ENCODE measurements around the gene KCNK10.
A peak's percentile ranks its signal among the peaks of the same experiment; 100 is the strongest.

Gene KCNK10

GRCh38 chr14:88340357-88340756 lies 17.3 kb upstream of the KCNK10 start:
- H3K4me3 ChIP-seq (ENCODE audit: low read length), result no peak overlapping the region
- H3K27me3 ChIP-seq (ENCODE audit: insufficient read depth, low read length), result no peaks in the 10 kb centered on the region
- no peaks in the 10 kb centered on the region for H3K9me3 ChIP-seq (ENCODE audit: insufficient read depth, low read depth, low read length)
- H3K4me1 ChIP-seq (ENCODE audit: insufficient read depth, low read length), result 0 out of 2 replicates have a peak, but pooled peaks cover 3% of the 10 kb centered on the region
- no peak overlapping the region for H3K27ac ChIP-seq (ENCODE audit: low read length)
- no peaks in the 10 kb centered on the region for H3K36me3 ChIP-seq (ENCODE audit: insufficient read depth, low read depth, low read length)
- no peak overlapping the region for H3K9ac ChIP-seq (ENCODE audit: low read depth, low read length)

GRCh38 chr14:88333036-88333435 lies 10.0 kb upstream of the KCNK10 start:
- no peaks in the 10 kb centered on the region for H3K4me1 ChIP-seq (ENCODE audit: insufficient read depth, low read length)

GRCh38 chr14:88327497-88327896 lies 4.4 kb upstream of the KCNK10 start:
- Histone ChIP-seq H3K36me3 (ENCODE audit: insufficient read depth, low read depth, low read length) (no peaks in the 10 kb centered on the region), H3K27me3 (ENCODE audit: insufficient read depth, low read length) (peaks cover 81% of the 10 kb centered on the region), H3K27ac (ENCODE audit: low read length) (no peak overlapping the region), H3K9ac (ENCODE audit: low read depth, low read length) (no peak overlapping the region), H3K4me3 (ENCODE audit: low read length) (no peak overlapping the region), H3K9me3 (ENCODE audit: insufficient read depth, low read depth, low read length) (0 out of 2 replicates have a peak, but pooled peaks cover 4% of the 10 kb centered on the region), H3K4me1 (ENCODE audit: insufficient read depth, low read length) (0 out of 2 replicates have a peak, but pooled peaks cover 3% of the 10 kb centered on the region)

More at GRCh38 chr14:88333036-88333435, 10.0 kb upstream of the KCNK10 start:
- Histone ChIP-seq H3K27me3 (ENCODE audit: insufficient read depth, low read length) (peaks cover 27% of the 10 kb centered on the region), H3K27ac (ENCODE audit: low read length) (no peak overlapping the region), H3K4me3 (ENCODE audit: low read length) (no peak overlapping the region), H3K9me3 (ENCODE audit: insufficient read depth, low read depth, low read length) (0 out of 2 replicates have a peak, but pooled peaks cover 4% of the 10 kb centered on the region), H3K9ac (ENCODE audit: low read depth, low read length) (no peak overlapping the region), H3K36me3 (ENCODE audit: insufficient read depth, low read depth, low read length) (no peaks in the 10 kb centered on the region)

GRCh38 chr14:88326352-88327103 lies 3.5 kb upstream of the KCNK10 start:
- H3K4me3 ChIP-seq (ENCODE audit: low read length), result peak overlapping the region; percentile 74
- 0 out of 2 replicates have a peak, but pooled peaks cover 5% of the 10 kb centered on the region for H3K4me1 ChIP-seq (ENCODE audit: insufficient read depth, low read length)
- H3K27ac ChIP-seq (ENCODE audit: low read length), result no peak overlapping the region
- H3K27me3 ChIP-seq (ENCODE audit: insufficient read depth, low read length), result peaks cover 91% of the 10 kb centered on the region
- H3K9me3 ChIP-seq (ENCODE audit: insufficient read depth, low read depth, low read length), result 0 out of 2 replicates have a peak, but pooled peaks cover 4% of the 10 kb centered on the region
- H3K36me3 ChIP-seq (ENCODE audit: insufficient read depth, low read depth, low read length), result no peaks in the 10 kb centered on the region
- peak overlapping the region; percentile 41; the same call in 1 of the 2 replicates for H3K9ac ChIP-seq (ENCODE audit: low read depth, low read length)

- Histone ChIP-seq H3K4me1 (ENCODE audit: insufficient read depth, low read length) (0 out of 2 replicates have a peak, but pooled peaks cover 5% of the 10 kb centered on the region), H3K36me3 (ENCODE audit: insufficient read depth, low read depth, low read length) (no peaks in the 10 kb centered on the region), H3K9ac (ENCODE audit: low read depth, low read length) (peak overlapping the region; percentile 41; the same call in 1 of the 2 replicates), H3K9me3 (ENCODE audit: insufficient read depth, low read depth, low read length) (0 out of 2 replicates have a peak, but pooled peaks cover 4% of the 10 kb centered on the region), H3K27ac (ENCODE audit: low read length) (no peak overlapping the region), H3K4me3 (ENCODE audit: low read length) (peak overlapping the region; percentile 74), H3K27me3 (ENCODE audit: insufficient read depth, low read length) (peaks cover 97% of the 10 kb centered on the region)
Observed at GRCh38 chr14:88325883-88326282, 2.8 kb upstream of the KCNK10 start.

GRCh38 chr14:88324930-88325329 lies 1.9 kb upstream of the KCNK10 start:
- Histone ChIP-seq H3K9me3 (ENCODE audit: insufficient read depth, low read depth, low read length) (0 out of 2 replicates have a peak, but pooled peaks cover 4% of the 10 kb centered on the region), H3K27me3 (ENCODE audit: insufficient read depth, low read length) (peaks cover 99% of the 10 kb centered on the region), H3K9ac (ENCODE audit: low read depth, low read length) (no peak overlapping the region), H3K27ac (ENCODE audit: low read length) (no peak overlapping the region), H3K36me3 (ENCODE audit: insufficient read depth, low read depth, low read length) (no peaks in the 10 kb centered on the region), H3K4me3 (ENCODE audit: low read length) (no peak overlapping the region), H3K4me1 (ENCODE audit: insufficient read depth, low read length) (0 out of 2 replicates have a peak, but pooled peaks cover 5% of the 10 kb centered on the region)

GRCh38 chr14:88324491-88324890 lies 1.4 kb upstream of the KCNK10 start:
- 0 out of 2 replicates have a peak, but pooled peaks cover 5% of the 10 kb centered on the region for H3K4me1 ChIP-seq (ENCODE audit: insufficient read depth, low read length)
- H3K9ac ChIP-seq (ENCODE audit: low read depth, low read length), result no peak overlapping the region
- H3K27me3 ChIP-seq (ENCODE audit: insufficient read depth, low read length), result peaks cover 99% of the 10 kb centered on the region
- 0 out of 2 replicates have a peak, but pooled peaks cover 4% of the 10 kb centered on the region for H3K9me3 ChIP-seq (ENCODE audit: insufficient read depth, low read depth, low read length)
- no peak overlapping the region for H3K27ac ChIP-seq (ENCODE audit: low read length)
- no peaks in the 10 kb centered on the region for H3K36me3 ChIP-seq (ENCODE audit: insufficient read depth, low read depth, low read length)
- H3K4me3 ChIP-seq (ENCODE audit: low read length), result peak overlapping the region; percentile 75; the same call in 1 of the 2 replicates

- Histone ChIP-seq H3K4me1 (ENCODE audit: insufficient read depth, low read length) (0 out of 2 replicates have a peak, but pooled peaks cover 5% of the 10 kb centered on the region), H3K27me3 (ENCODE audit: insufficient read depth, low read length) (peaks cover 99% of the 10 kb centered on the region), H3K9me3 (ENCODE audit: insufficient read depth, low read depth, low read length) (0 out of 2 replicates have a peak, but pooled peaks cover 4% of the 10 kb centered on the region), H3K36me3 (ENCODE audit: insufficient read depth, low read depth, low read length) (no peaks in the 10 kb centered on the region), H3K9ac (ENCODE audit: low read depth, low read length) (peak overlapping the region; percentile 55; the same call in 1 of the 2 replicates), H3K4me3 (ENCODE audit: low read length) (peak overlapping the region; percentile 75), H3K27ac (ENCODE audit: low read length) (no peak overlapping the region)
Observed at GRCh38 chr14:88323523-88324199, 592 bp upstream of the KCNK10 start.

GRCh38 chr14:88322504-88323085 lies 474 bp downstream of the KCNK10 start:
- Histone ChIP-seq H3K27ac (ENCODE audit: low read length) (no peak overlapping the region), H3K9me3 (ENCODE audit: insufficient read depth, low read depth, low read length) (no peaks in the 10 kb centered on the region), H3K9ac (ENCODE audit: low read depth, low read length) (no peak overlapping the region), H3K4me1 (ENCODE audit: insufficient read depth, low read length) (0 out of 2 replicates have a peak, but pooled peaks cover 5% of the 10 kb centered on the region), H3K4me3 (ENCODE audit: low read length) (peak overlapping the region; percentile 75), H3K27me3 (ENCODE audit: insufficient read depth, low read length) (peaks cover 99% of the 10 kb centered on the region), H3K36me3 (ENCODE audit: insufficient read depth, low read depth, low read length) (no peaks in the 10 kb centered on the region)

- Histone ChIP-seq H3K36me3 (ENCODE audit: insufficient read depth, low read depth, low read length) (no peaks in the 10 kb centered on the region), H3K9me3 (ENCODE audit: insufficient read depth, low read depth, low read length) (no peaks in the 10 kb centered on the region), H3K27ac (ENCODE audit: low read length) (no peak overlapping the region), H3K9ac (ENCODE audit: low read depth, low read length) (no peak overlapping the region), H3K4me3 (ENCODE audit: low read length) (peak overlapping the region; percentile 75; the same call in 1 of the 2 replicates), H3K4me1 (ENCODE audit: insufficient read depth, low read length) (0 out of 2 replicates have a peak, but pooled peaks cover 5% of the 10 kb centered on the region), H3K27me3 (ENCODE audit: insufficient read depth, low read length) (peaks cover 92% of the 10 kb centered on the region)
Observed at GRCh38 chr14:88321692-88322503, 1.2 kb downstream of the KCNK10 start.
